DOHH2 (cell line): Measurements from ENCODE around the gene CCDC78.

Source experiments
- CTCF ChIP-seq: fragments of 200-600 bp; sonication (generic); IDR thresholded peaks from one replicate; pipeline ENCODE4 v1.5.1; 2014; ENCODE audit warnings: antibody characterized with exemption, mild to moderate bottlenecking, low read depth, low read length; ENCODE audit not compliant: poor library complexity, severe bottlenecking
- EZH2phosphoT487 ChIP-seq: fragments of 200-600 bp; sonication (generic); IDR thresholded peaks from 2 replicates; pipeline ENCODE4 v1.6.1; 2017; ENCODE audit warnings: borderline replicate concordance, mild to moderate bottlenecking, antibody characterized with exemption, low read length, moderate library complexity, mixed read lengths

GRCh38 chr16:760545-761343 is 34.5 kb upstream of the CCDC78 start, which contains the start of gene MSLN:
- TF ChIP-seq CTCF, result no peak
- TF ChIP-seq EZH2phosphoT487, result no peak
